SK-N-SH (cell line): Measurements from ENCODE around the gene ZNF469. TPM values are rescaled to one million over a fixed set of nuclear protein-coding genes. Genes with fewer than 3 reads are reported as not detected.

ENCODE experiments used
- CTCF ChIA-PET: fragments of 300-600, 350-600 bp; formaldehyde crosslinking; extraction: SDS; loops from one replicate; lab custom pipeline; 2021; lab: Yijun Ruan, JAX
- POLR2A ChIA-PET: fragments of 350-600 bp; sonication (Branson Sonifier 250); formaldehyde crosslinking; extraction: SDS; loops from one replicate; lab custom pipeline; 2020; ENCODE audit warnings: antibody characterized with exemption, inconsistent platforms; lab: Yijun Ruan, JAX
- DNase-seq: peaks from one replicate; pipeline ENCODE4 v3.0.0; 2012
- H2AFZ ChIP-seq: fragments of 200-600 bp; sonication (generic); 2 replicates; pipeline ENCODE4 v1.8.1; 2016; ENCODE audit warnings: antibody characterized with exemption, mild to moderate bottlenecking, low read depth
- H3F3A ChIP-seq: fragments of 200-600 bp; sonication (generic); replicated peaks from 2 replicates; pipeline ENCODE3; 2016; ENCODE audit warnings: antibody characterized with exemption, mild to moderate bottlenecking; ENCODE audit not compliant: insufficient read depth
- H3K27ac ChIP-seq, 2 experiments: fragments of 200-500 bp in 1 of 2; fragments of 200-600 bp in 1 of 2; sonication (Bioruptor generic) in 1 of 2; sonication (generic), shearing (Covaris generic) in 1 of 2; 2 replicates each; pipeline versions ENCODE4 v1.5.1 to v1.6.1; 2014 to 2016; ENCODE audit warnings: low read depth in 2 of 2, inconsistent platforms in 1 of 2, low read length in 1 of 2, mild to moderate bottlenecking in 1 of 2, mixed read lengths in 1 of 2
- H3K27me3 ChIP-seq: fragments of 200-600 bp; sonication (generic), shearing (Covaris generic); 2 replicates; pipeline ENCODE4 v1.6.1; 2016; ENCODE audit warnings: mixed run types; ENCODE audit not compliant: insufficient read depth
- H3K36me3 ChIP-seq, 2 experiments: fragments of 200-500 bp in 1 of 2; fragments of 200-600 bp in 1 of 2; sonication (Bioruptor generic) in 1 of 2; sonication (generic) in 1 of 2; replicated peaks in 1 of 2; 2 replicates each; pipeline versions ENCODE3 to v1.5.1; 2014 to 2016; ENCODE audit warnings: low read length in 1 of 2, mild to moderate bottlenecking in 1 of 2; ENCODE audit not compliant: insufficient read depth in 2 of 2, control insufficient read depth in 1 of 2
- H3K4me1 ChIP-seq, 2 experiments: fragments of 200-500 bp in 1 of 2; fragments of 200-600 bp in 1 of 2; sonication (Bioruptor generic) in 1 of 2; sonication (generic), shearing (Covaris generic) in 1 of 2; 2 replicates each; pipeline versions ENCODE4 v1.5.1 to v1.6.1; 2014 to 2016; ENCODE audit warnings: low read depth in 1 of 2, low read length in 1 of 2, mixed run types in 1 of 2; ENCODE audit not compliant: insufficient read depth in 2 of 2, control insufficient read depth in 1 of 2
- H3K4me2 ChIP-seq: fragments of 200-600 bp; sonication (generic), shearing (Covaris generic); 2 replicates; pipeline ENCODE4 v1.6.1; 2017; ENCODE audit warnings: mixed run types
- H3K4me3 ChIP-seq, 2 experiments: fragments of 200-500 bp in 1 of 2; fragments of 200-600 bp in 1 of 2; sonication (Bioruptor generic) in 1 of 2; sonication (generic), shearing (Covaris generic) in 1 of 2; 2 replicates each; pipeline versions ENCODE4 v1.5.1 to v1.8.1; 2014 to 2016; ENCODE audit warnings: low read depth in 2 of 2, inconsistent platforms in 1 of 2, low read length in 1 of 2, mild to moderate bottlenecking in 1 of 2, mixed read lengths in 1 of 2, moderate library complexity in 1 of 2
- H3K79me2 ChIP-seq: fragments of 200-600 bp; sonication (generic); 2 replicates; pipeline ENCODE4 v1.8.1; 2017; ENCODE audit warnings: mild to moderate bottlenecking; ENCODE audit not compliant: insufficient read depth
- H3K9ac ChIP-seq: fragments of 200-600 bp; sonication (generic); 2 replicates; pipeline ENCODE4 v1.6.1; 2017; ENCODE audit warnings: mixed run types
- H3K9me2 ChIP-seq: fragments of 200-600 bp; sonication (generic); 2 replicates; pipeline ENCODE4 v1.6.1; 2017; ENCODE audit warnings: mixed run types
- H3K9me3 ChIP-seq: fragments of 200-600 bp; sonication (generic); 2 replicates; pipeline ENCODE4 v1.6.1; 2017; ENCODE audit warnings: mixed run types, mild to moderate bottlenecking, moderate library complexity
- H4K20me1 ChIP-seq: fragments of 200-600 bp; sonication (generic); 2 replicates; pipeline ENCODE4 v1.6.1; 2017; ENCODE audit warnings: mild to moderate bottlenecking, mixed run types; ENCODE audit not compliant: insufficient read depth
- CHD2 ChIP-seq: fragments of 150-350 bp; IDR thresholded peaks from 2 replicates; pipeline ENCODE4 v1.6.1; 2018; ENCODE audit warnings: low read length; ENCODE audit not compliant: partially characterized antibody
- EP300 ChIP-seq, 2 experiments: IDR thresholded peaks; 2 replicates each; pipeline versions ENCODE4 v1.4.0 to v1.6.1; 2012; ENCODE audit warnings: borderline replicate concordance in 1 of 2, low read depth in 1 of 2, low read length in 1 of 2
- FOSL2 ChIP-seq: IDR thresholded peaks from 2 replicates; pipeline ENCODE4 v1.4.0; 2012; ENCODE audit warnings: low read depth, mild to moderate bottlenecking, moderate library complexity, borderline replicate concordance
- FOXJ3 ChIP-seq: sonication (generic); formaldehyde crosslinking; IDR thresholded peaks from 2 replicates; pipeline ENCODE4 v1.5.1; 2020; ENCODE audit warnings: mild to moderate bottlenecking, missing genetic modification reagents
- GABPA ChIP-seq: IDR thresholded peaks from 2 replicates; pipeline ENCODE4 v1.4.0; 2012; ENCODE audit warnings: low read depth, mild to moderate bottlenecking
- GATA2 ChIP-seq: sonication (generic); formaldehyde crosslinking; IDR thresholded peaks from 2 replicates; pipeline ENCODE4 v1.5.0; 2020; ENCODE audit warnings: mild to moderate bottlenecking, missing genetic modification reagents
- JUND ChIP-seq: IDR thresholded peaks from 2 replicates; pipeline ENCODE4 v1.4.0; 2012
- MXI1 ChIP-seq: IDR thresholded peaks from 2 replicates; pipeline ENCODE4 v1.6.1; 2012; ENCODE audit warnings: mild to moderate bottlenecking, low read depth, low read length, improper control_type of control experiment
- NRF1 ChIP-seq: IDR thresholded peaks from 2 replicates; pipeline ENCODE4 v1.6.1; 2012; ENCODE audit warnings: low read depth, mild to moderate bottlenecking, low read length
- RCOR1 ChIP-seq: fragments of 150-350 bp; IDR thresholded peaks from 2 replicates; pipeline ENCODE4 v1.6.1; 2017; ENCODE audit warnings: antibody characterized with exemption, low read length
- RXRA ChIP-seq: IDR thresholded peaks from 2 replicates; pipeline ENCODE4 v1.4.0; 2012; ENCODE audit warnings: low read depth, mild to moderate bottlenecking, borderline replicate concordance
- TEAD4 ChIP-seq: IDR thresholded peaks from 2 replicates; pipeline ENCODE4 v1.4.0; 2012; ENCODE audit warnings: mild to moderate bottlenecking, borderline replicate concordance; ENCODE audit not compliant: insufficient read depth
- USF1 ChIP-seq: IDR thresholded peaks from 2 replicates; pipeline ENCODE4 v1.4.0; 2012; ENCODE audit warnings: low read depth, borderline replicate concordance
- YY1 ChIP-seq: IDR thresholded peaks from 2 replicates; pipeline ENCODE4 v1.4.0; 2012; ENCODE audit warnings: low read depth, mild to moderate bottlenecking
- WGBS: methylation state at CpG from one replicate; pipeline ENCODE4 v1.1.6; 2017; ENCODE audit warnings: low lambda C conversion rate; 5-methylcytosine and 5-hydroxymethylcytosine counted together
- polyA plus RNA-seq, 3 experiments: library from polyadenylated mRNA; depleted of rRNA; stranded (reverse); fragments of >200 nt; gene quantifications; 2 replicates each; pipeline ENCODE4 v1.2.3, GENCODE V29; 2012

Gene ZNF469
- polyA plus RNA-seq, 1 of the 3 experiments (the other 2 are of a cell fraction): 0.56 TPM

DNA sequence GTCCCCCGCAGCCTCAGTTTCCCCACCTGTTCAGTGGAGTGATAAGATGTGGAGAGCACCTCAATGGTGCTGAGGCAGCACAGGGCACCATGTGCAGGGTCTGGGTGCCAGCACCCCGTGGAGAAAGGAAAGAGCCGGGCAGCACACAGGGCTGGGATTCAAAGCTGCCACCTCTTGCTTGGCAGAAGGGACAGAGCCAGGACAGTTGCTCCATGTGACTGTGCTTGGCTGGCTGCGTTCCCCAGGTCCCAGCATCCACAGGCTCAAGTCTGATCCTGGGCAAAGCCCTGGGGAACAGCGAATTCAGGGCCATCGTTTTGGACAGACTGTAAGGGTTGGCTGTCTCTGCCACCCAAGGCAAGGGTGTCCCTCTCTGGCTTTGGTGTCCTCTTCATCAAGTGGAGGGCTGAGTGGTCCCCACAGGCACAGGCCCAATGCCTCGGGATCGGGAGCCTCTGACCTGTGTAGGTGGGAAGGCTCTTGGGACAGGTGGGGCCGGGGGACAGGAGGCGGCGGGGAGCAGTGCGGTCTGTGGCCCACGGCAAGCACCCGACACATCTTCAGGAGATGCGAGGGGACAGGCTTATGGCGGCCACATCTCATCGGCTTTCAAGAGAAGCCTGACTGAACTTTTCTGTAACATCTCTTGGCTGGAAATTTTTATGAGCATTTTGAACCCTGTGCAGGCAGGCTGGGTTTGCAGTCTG, 8.5 kb downstream of the ZNF469 start:
- WGBS: 81% methylated on average over 11 of the region's 17 CpGs
- CTCF ChIA-PET: no interaction called here
- Histone ChIP-seq H2AFZ (no peak overlapping the region), H3K9me3 (no peaks in the 10 kb centered on the region), H3K36me3 (no peaks in the 10 kb centered on the region), H4K20me1 (peaks cover 18% of the 10 kb centered on the region; the same call in 1 of the 2 replicates), H3K79me2 (peaks cover 41% of the 10 kb centered on the region), H3K27ac (no peak overlapping the region), H3K9me2 (no peaks in the 10 kb centered on the region), H3K4me1 (no peaks in the 10 kb centered on the region; a peak in 1 of 4 replicates), H3F3A (no peaks in the 10 kb centered on the region), H3K4me3 (no peak overlapping the region), H3K9ac (no peak overlapping the region), H3K27me3 (no peaks in the 10 kb centered on the region), H3K4me2 (no peak overlapping the region)
- POLR2A ChIA-PET: no interaction called here
- TF ChIP-seq FOSL2: no peak
- DNase-seq: no peak

DNA sequence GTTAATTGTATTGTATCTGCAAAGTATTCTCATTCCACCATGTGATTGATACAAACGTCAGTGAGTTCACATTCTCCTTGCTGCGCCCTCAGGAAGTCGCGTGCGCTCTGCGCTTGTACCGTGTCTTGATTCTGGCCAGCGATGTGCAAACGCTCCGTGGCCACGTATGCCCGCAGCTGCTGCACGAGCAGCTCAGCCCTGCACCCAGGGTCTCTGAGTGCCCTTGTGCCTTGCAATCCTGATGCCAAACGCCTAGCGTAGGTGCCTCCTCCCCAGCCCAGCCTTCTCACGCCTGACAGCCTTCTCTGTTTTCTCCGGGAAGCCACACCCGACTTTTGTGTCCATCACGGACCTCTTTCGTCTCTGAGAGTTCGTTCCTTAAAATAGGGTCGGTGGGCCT, 9.4 kb downstream of the ZNF469 start:
- CTCF ChIA-PET: interaction anchor here (1.4 to 2.1 kb wide), 2 partner anchors 8 to 46 kb away, joined by 6 to 7 read pairs; no protein-coding TSS in a partner anchor
- Histone ChIP-seq H3K4me1 (no peaks in the 10 kb centered on the region; a peak in 1 of 4 replicates), H4K20me1 (peaks cover 18% of the 10 kb centered on the region; the same call in 1 of the 2 replicates), H3K4me2 (no peak overlapping the region), H3K9me3 (no peaks in the 10 kb centered on the region), H3F3A (no peaks in the 10 kb centered on the region), H3K27me3 (no peaks in the 10 kb centered on the region), H3K4me3 (no peak overlapping the region), H3K9ac (no peak overlapping the region), H3K79me2 (peaks cover 33% of the 10 kb centered on the region), H3K36me3 (no peaks in the 10 kb centered on the region), H3K9me2 (no peaks in the 10 kb centered on the region), H2AFZ (no peak overlapping the region), H3K27ac (no peak overlapping the region)
- no peak for DNase-seq
- POLR2A ChIA-PET: no interaction called here
- 92% methylated on average over 21 of the region's 22 CpGs for WGBS
- no peak for TF ChIP-seq GATA2
- no peak for TF ChIP-seq MXI1
- TF ChIP-seq NRF1: no peak
- no peak for TF ChIP-seq CHD2

- no peak overlapping the region for H2AFZ ChIP-seq
- no peaks in the 10 kb centered on the region; a peak in 1 of 4 replicates for H3K4me1 ChIP-seq
- no peak for DNase-seq
- WGBS: 82% methylated on average over 6 of the region's 6 CpGs
- no peaks in the 10 kb centered on the region for H3K9me3 ChIP-seq
- H3K9me2 ChIP-seq: no peaks in the 10 kb centered on the region
- TF ChIP-seq JUND: no peak
- no peak for TF ChIP-seq RCOR1
- TF ChIP-seq GABPA: no peak
- no peak for TF ChIP-seq USF1
- TF ChIP-seq RXRA: no peak
- TF ChIP-seq TEAD4: no peak
- TF ChIP-seq NRF1: no peak
- no peak for TF ChIP-seq EP300 (IDR thresholded peaks at IDR 0.05; ENCODE audit: borderline replicate concordance in 1 of 2, low read depth in 1 of 2, low read length in 1 of 2)
- no peak for TF ChIP-seq MXI1
- TF ChIP-seq YY1: no peak
- no peak for TF ChIP-seq FOXJ3
- no peak overlapping the region for H3K27ac ChIP-seq
- ChIA-PET POLR2A (no interaction called here), CTCF (interaction anchor here (1.4 to 2.1 kb wide), 2 partner anchors 9 to 45 kb away, joined by 6 to 7 read pairs; no protein-coding TSS in a partner anchor)
- no peaks in the 10 kb centered on the region for H3F3A ChIP-seq
- H3K36me3 ChIP-seq: no peaks in the 10 kb centered on the region
- H4K20me1 ChIP-seq: peaks cover 18% of the 10 kb centered on the region; the same call in 1 of the 2 replicates
- H3K27me3 ChIP-seq: no peaks in the 10 kb centered on the region
- peaks cover 29% of the 10 kb centered on the region for H3K79me2 ChIP-seq
- H3K9ac ChIP-seq: no peak overlapping the region
- H3K4me2 ChIP-seq: no peak overlapping the region
- no peak overlapping the region for H3K4me3 ChIP-seq
Observed at GRCh38 chr16:88392616-88393015, 9.9 kb downstream of the ZNF469 start.
